ENCODE results near the gene SLC6A12. TPM values are rescaled to one million over a fixed set of nuclear protein-coding genes. Genes with fewer than 3 reads are reported as not detected.

Gene SLC6A12
- total and polyA plus RNA-seq, 9 of the 15 experiments (the other 6 are each of a cell fraction or from before 2014, with no cell fraction given), result not detected

DNA sequence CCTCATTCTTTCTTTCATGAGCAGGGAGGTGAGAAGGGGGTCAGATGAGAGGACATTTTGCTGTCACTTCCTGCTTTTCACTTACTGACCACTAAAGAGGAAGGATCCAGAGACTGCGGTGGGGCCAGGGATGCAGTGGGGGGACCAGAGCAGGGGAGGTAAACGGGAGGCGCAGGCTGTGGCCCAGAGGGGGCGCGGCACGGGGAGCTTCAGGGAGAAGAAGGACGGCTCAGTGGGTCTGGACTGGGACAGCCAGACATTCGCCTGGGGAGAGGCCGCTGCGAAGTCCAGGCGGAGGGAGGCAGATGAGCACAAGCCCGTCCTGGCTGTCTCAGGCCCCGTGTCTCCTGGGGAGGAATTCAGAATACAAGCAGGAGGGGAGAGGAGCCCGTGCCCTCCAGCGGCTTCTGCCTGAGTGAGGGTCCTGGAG lies 41.2 kb downstream of the SLC6A12 start:
- CTCF ChIA-PET (ENCODE audit: low intra/inter-chr PET ratio), result no interaction called here
- Histone ChIP-seq H2AFZ (ENCODE audit: low read depth, low read length) (no peak overlapping the region), H3K9ac (ENCODE audit: insufficient read depth in 1 of 2, low read depth in 2 of 2, low read length in 2 of 2) (no peak overlapping the region), H3K9me3 (replicated peaks; ENCODE audit: control insufficient read depth, insufficient read depth, low read depth, low read length) (no peaks in the 10 kb centered on the region), H3K4me1 (replicated peaks in 1 of 2; ENCODE audit: control insufficient read depth in 2 of 2, insufficient read depth in 2 of 2, low read length in 2 of 2) (peaks cover 0 to 32% of the 10 kb centered on the region in 2 experiments; a peak in 3 of 5 replicates), H3K9me1 (ENCODE audit: control insufficient read depth, insufficient read depth, low read length) (no peaks in the 10 kb centered on the region), H3K4me2 (ENCODE audit: insufficient read depth, low read length) (no peak overlapping the region), H3K79me2 (ENCODE audit: control insufficient read depth, insufficient read depth, low read length) (no peaks in the 10 kb centered on the region), H3K27ac (ENCODE audit: extremely low read depth, low read depth, low read length) (no peak overlapping the region), H3K4me3 (no peak overlapping the region), H3K27me3 (ENCODE audit: control insufficient read depth in 2 of 2, insufficient read depth in 2 of 2, low read length in 2 of 2) (peaks cover 2 to 75% of the 10 kb centered on the region in 2 experiments; a peak in 3 of 5 replicates), H4K20me1 (replicated peaks; ENCODE audit: control insufficient read depth, insufficient read depth, low read length) (no peaks in the 10 kb centered on the region), H3K36me3 (ENCODE audit: control insufficient read depth, insufficient read depth, low read length) (no peaks in the 10 kb centered on the region)
- FAIRE-seq (no peak), DNase-seq (ENCODE audit: extremely low read depth in 1 of 4, low spot score in 3 of 4) (peak in 1 of 4 experiments; percentile 27), ATAC-seq (no peak)
- WGBS (ENCODE audit: insufficient coverage, low coverage, missing lambda C conversion rate), result 0% methylated on average over 3 of the region's 15 CpGs
- in situ Hi-C loops (cut with MboI), result no loop called here
- no peak for TF ChIP-seq PTBP1 (IDR thresholded peaks at IDR 0.05; ENCODE audit: low read depth, low read length)
- TF ChIP-seq BRCA1 (IDR thresholded peaks at IDR 0.05), result no peak
- no peak for TF ChIP-seq BRCA1 (CRISPR knock-in tag; IDR thresholded peaks at IDR 0.05)
- no peak for TF ChIP-seq NCOR1 (IDR thresholded peaks at IDR 0.05)
- TF ChIP-seq, protein P1, sequence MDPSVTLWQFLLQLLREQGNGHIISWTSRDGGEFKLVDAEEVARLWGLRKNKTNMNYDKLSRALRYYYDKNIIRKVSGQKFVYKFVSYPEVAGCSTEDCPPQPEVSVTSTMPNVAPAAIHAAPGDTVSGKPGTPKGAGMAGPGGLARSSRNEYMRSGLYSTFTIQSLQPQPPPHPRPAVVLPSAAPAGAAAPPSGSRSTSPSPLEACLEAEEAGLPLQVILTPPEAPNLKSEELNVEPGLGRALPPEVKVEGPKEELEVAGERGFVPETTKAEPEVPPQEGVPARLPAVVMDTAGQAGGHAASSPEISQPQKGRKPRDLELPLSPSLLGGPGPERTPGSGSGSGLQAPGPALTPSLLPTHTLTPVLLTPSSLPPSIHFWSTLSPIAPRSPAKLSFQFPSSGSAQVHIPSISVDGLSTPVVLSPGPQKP (CRISPR knock-in tag; IDR thresholded peaks at IDR 0.05), result no peak
- TF ChIP-seq, protein P2, sequence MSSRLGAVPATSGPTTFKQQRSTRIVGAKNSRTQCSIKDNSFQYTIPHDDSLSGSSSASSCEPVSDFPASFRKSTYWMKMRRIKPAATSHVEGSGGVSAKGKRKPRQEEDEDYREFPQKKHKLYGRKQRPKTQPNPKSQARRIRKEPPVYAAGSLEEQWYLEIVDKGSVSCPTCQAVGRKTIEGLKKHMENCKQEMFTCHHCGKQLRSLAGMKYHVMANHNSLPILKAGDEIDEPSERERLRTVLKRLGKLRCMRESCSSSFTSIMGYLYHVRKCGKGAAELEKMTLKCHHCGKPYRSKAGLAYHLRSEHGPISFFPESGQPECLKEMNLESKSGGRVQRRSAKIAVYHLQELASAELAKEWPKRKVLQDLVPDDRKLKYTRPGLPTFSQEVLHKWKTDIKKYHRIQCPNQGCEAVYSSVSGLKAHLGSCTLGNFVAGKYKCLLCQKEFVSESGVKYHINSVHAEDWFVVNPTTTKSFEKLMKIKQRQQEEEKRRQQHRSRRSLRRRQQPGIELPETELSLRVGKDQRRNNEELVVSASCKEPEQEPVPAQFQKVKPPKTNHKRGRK (tag; IDR thresholded peaks at IDR 0.05), result no peak
- TF ChIP-seq ZNF253 (CRISPR knock-in tag; conservative IDR thresholded peaks at IDR 0.05), result no peak
- TF ChIP-seq ZKSCAN3 (CRISPR knock-in tag; IDR thresholded peaks at IDR 0.05), result no peak
- no peak for TF ChIP-seq ZNF175 (CRISPR knock-in tag; IDR thresholded peaks at IDR 0.05; ENCODE audit: low read depth)
- no peak for TF ChIP-seq RB1 (IDR thresholded peaks at IDR 0.05; ENCODE audit: low read depth)
- TF ChIP-seq RBM22 (IDR thresholded peaks at IDR 0.05; ENCODE audit: low read depth, low read length, poor library complexity, severe bottlenecking), result no peak
- TF ChIP-seq CBX2 (IDR thresholded peaks at IDR 0.05; ENCODE audit: insufficient read depth, low read length, poor library complexity, severe bottlenecking), result no peak
- intact Hi-C loops (cut with micrococcal nuclease), result no loop called here
- BruUV-seq (replicated peaks), result no TSS peak
- POLR2A ChIA-PET, result no interaction called here
